ENCODE measurements around the gene UBXN7.

GRCh38 chr3:196418601-196419000 lies 13.6 kb downstream of the UBXN7 start:
- TF ChIP-seq POLR2AphosphoS5 (IDR thresholded peaks at IDR 0.05; ENCODE audit: low read depth, low read length) (no peak), REST (IDR thresholded peaks at IDR 0.05; ENCODE audit: low read depth, low read length) (no peak), TAF1 (IDR thresholded peaks at IDR 0.05; ENCODE audit: borderline replicate concordance, low read depth, low read length) (no peak), CTCF (IDR thresholded peaks at IDR 0.05) (no peak), EP300 (IDR thresholded peaks at IDR 0.05; ENCODE audit: borderline replicate concordance in 1 of 2, low read depth in 1 of 2, low read length in 1 of 2) (no peak), ZBTB33 (IDR thresholded peaks at IDR 0.05; ENCODE audit: borderline replicate concordance, low read depth) (no peak), SIN3A (IDR thresholded peaks at IDR 0.05; ENCODE audit: borderline replicate concordance, low read depth, low read length) (no peak), FOXM1 (IDR thresholded peaks at IDR 0.05; ENCODE audit: low read depth) (no peak), GABPA (IDR thresholded peaks at IDR 0.05; ENCODE audit: low read depth) (no peak), MAX (IDR thresholded peaks at IDR 0.05; ENCODE audit: low read depth) (no peak), RCOR1 (IDR thresholded peaks at IDR 0.05; ENCODE audit: low read length) (no peak), EZH2phosphoT487 (IDR thresholded peaks at IDR 0.05; ENCODE audit: borderline replicate concordance, low read depth) (no peak)

All from SK-N-SH (cell line).